ENCODE measurements around the gene KCNC4. TPM values are rescaled to one million over a fixed set of nuclear protein-coding genes. Genes with fewer than 3 reads are reported as not detected.

Gene KCNC4
- total RNA-seq, 6 experiments from 2014 or later = 0.37 to 4.4 (median 1.7) TPM

- Histone ChIP-seq H3K4me3 (no peak overlapping the region), H3K27me3 (peaks cover 0 to 3% of the 10 kb centered on the region in 2 donors), H3K36me3 (no peaks in the 10 kb centered on the region), H3K27ac (no peak overlapping the region), H3K9me3 (no peaks in the 10 kb centered on the region), H3K4me1 (peaks cover 0 to 13% (median 0%) of the 10 kb centered on the region in 4 donors)
- intact Hi-C loops (cut with DNase I) = no loop called here
- WGBS (ENCODE audit: insufficient coverage, low coverage, low lambda C conversion rate, missing lambda C conversion rate) = 60% methylated on average over 3 of the region's 7 CpGs
- DNase-seq (no peak), ATAC-seq (peak in 1 of 4 donors; percentile 4)
- TF ChIP-seq CTCF (IDR thresholded peaks at IDR 0.05) = no peak
- no peak for TF ChIP-seq POLR2A (IDR thresholded peaks at IDR 0.05)
Measured at GRCh38 chr1:110215621-110216515, 5.8 kb downstream of the KCNC4 start.

DNA sequence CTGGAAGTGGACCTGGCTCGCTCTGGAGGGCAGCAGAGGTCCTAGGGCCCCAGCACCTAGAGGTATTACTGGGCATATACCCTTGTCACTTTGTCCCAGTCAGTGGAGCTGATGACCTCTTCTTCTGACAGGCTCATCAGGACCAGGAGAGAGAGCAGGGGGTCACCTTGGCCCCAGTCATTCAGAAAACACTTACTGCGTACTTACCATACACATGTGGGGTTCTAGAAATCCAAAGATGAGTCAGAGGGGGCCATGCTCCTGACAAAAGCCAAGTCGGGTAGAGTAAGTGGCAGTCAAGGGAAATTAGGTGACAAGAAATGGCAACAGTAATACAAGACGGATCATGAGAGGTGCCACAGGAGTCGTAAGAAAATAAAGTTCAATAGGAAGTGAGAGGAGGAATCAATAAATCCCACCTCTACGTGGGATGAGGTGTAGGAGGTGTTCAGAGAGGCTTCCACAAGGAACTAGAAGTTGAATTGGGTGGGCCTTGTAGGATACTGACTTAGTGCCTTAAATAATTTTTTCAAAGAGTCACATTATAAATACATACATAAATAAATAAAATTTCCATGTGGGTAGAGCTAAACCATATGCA is 6.8 kb downstream of the KCNC4 start:
- 73% methylated on average over 5 of the region's 6 CpGs for WGBS (ENCODE audit: insufficient coverage, low coverage, low lambda C conversion rate, missing lambda C conversion rate)
- Histone ChIP-seq H3K27ac (no peak overlapping the region), H3K9me3 (no peaks in the 10 kb centered on the region), H3K4me1 (peaks cover 0 to 7% (median 0%) of the 10 kb centered on the region in 4 donors), H3K4me3 (no peak overlapping the region), H3K36me3 (no peaks in the 10 kb centered on the region), H3K27me3 (no peaks in the 10 kb centered on the region)
- DNase-seq (no peak), ATAC-seq (no peak)
- TF ChIP-seq POLR2A (IDR thresholded peaks at IDR 0.05) (no peak), CTCF (IDR thresholded peaks at IDR 0.05) (no peak)
- intact Hi-C loops (cut with DNase I) = no loop called here

GRCh38 chr1:110218137-110218536 is 8.0 kb downstream of the KCNC4 start:
- no peaks in the 10 kb centered on the region for H3K27me3 ChIP-seq
- no peak for DNase-seq
- 86% methylated on average over 4 of the region's 5 CpGs for WGBS (ENCODE audit: insufficient coverage, low coverage, low lambda C conversion rate, missing lambda C conversion rate)
- no peak for ATAC-seq
- H3K4me1 ChIP-seq = peaks cover 0 to 7% (median 0%) of the 10 kb centered on the region in 4 donors
- H3K9me3 ChIP-seq = no peaks in the 10 kb centered on the region
- no peaks in the 10 kb centered on the region for H3K36me3 ChIP-seq
- TF ChIP-seq POLR2A (IDR thresholded peaks at IDR 0.05) (no peak), CTCF (IDR thresholded peaks at IDR 0.05) (no peak)
- H3K4me3 ChIP-seq = no peak overlapping the region
- no peak overlapping the region for H3K27ac ChIP-seq
- intact Hi-C loops (cut with DNase I) = no loop called here

DNA sequence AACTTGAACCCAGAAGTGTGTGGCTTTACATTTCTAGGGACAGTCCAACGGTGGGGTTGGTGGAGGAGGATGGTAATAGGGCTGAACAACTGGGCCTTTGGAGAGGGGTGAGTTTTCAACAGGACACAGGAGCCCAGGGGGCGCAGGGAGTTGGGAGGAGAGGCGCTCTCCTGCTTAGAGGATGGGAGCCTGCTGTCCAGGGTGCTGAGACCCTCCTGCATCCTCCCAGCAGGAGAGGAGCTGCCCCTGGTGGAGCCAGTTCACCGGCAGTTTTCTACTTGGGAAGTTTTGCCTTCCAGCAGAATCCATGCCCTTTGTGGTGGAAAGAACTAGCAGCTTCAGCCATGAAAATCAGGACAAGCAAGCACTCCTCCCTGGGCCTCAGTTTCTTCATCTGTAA is 8.6 kb downstream of the KCNC4 start:
- Histone ChIP-seq H3K27me3 (no peaks in the 10 kb centered on the region), H3K36me3 (no peaks in the 10 kb centered on the region), H3K4me1 (peaks cover 0 to 7% (median 0%) of the 10 kb centered on the region in 4 donors), H3K4me3 (no peak overlapping the region), H3K27ac (no peak overlapping the region), H3K9me3 (no peaks in the 10 kb centered on the region)
- WGBS (ENCODE audit: insufficient coverage, low coverage, low lambda C conversion rate, missing lambda C conversion rate) = 100% methylated on average over 1 of the region's 4 CpGs
- TF ChIP-seq POLR2A (IDR thresholded peaks at IDR 0.05) (no peak), CTCF (IDR thresholded peaks at IDR 0.05) (no peak)
- intact Hi-C loops (cut with DNase I) = no loop called here
- DNase-seq (no peak), ATAC-seq (no peak)

Data from right lobe of liver (tissue), 6 donors.